Endothelial cell of umbilical vein (primary cell): Measurements from ENCODE around the gene BANK1. TPM values are rescaled to one million over a fixed set of nuclear protein-coding genes. Genes with fewer than 3 reads are reported as not detected.

ENCODE experiments used
- BruUV-seq: library from RNA; stranded (reverse); fragments of 400-500 nt; replicated peaks from 2 replicates; lab custom pipeline; 2021; lab: Mats Ljungman, UMichigan
- CTCF ChIA-PET: fragments of 300-600, 350-600 bp; sonication (Branson Sonifier 250); formaldehyde crosslinking; loops from one replicate; lab custom pipeline; 2021; ENCODE audit warnings: antibody characterized with exemption, inconsistent platforms; lab: Charles Lee
- POLR2A ChIA-PET: fragments of 300-600, 350-600 bp; sonication (Branson Sonifier 250); formaldehyde crosslinking; loops from one replicate; lab custom pipeline; 2021; ENCODE audit warnings: antibody characterized with exemption, inconsistent platforms; lab: Charles Lee
- DNase-seq: peaks from one replicate; pipeline ENCODE4 v3.0.0-alpha.2; 2011; ENCODE audit warnings: low read depth, low spot score
- FAIRE-seq: peaks from 2 replicates; lab custom pipeline; 2011; peaks lifted over from hg19 to GRCh38; lab: Jason Lieb, UNC
- H2AFZ ChIP-seq: 2 replicates; pipeline ENCODE4 v1.6.0; 2012; ENCODE audit warnings: low read depth, low read length, control low read depth, inconsistent platforms
- H3K27ac ChIP-seq: 2 replicates; pipeline ENCODE4 v1.5.1; 2011; ENCODE audit warnings: low read depth, mild to moderate bottlenecking, control low read depth, low read length, moderate library complexity; ENCODE audit not compliant: insufficient read depth
- H3K27me3 ChIP-seq, 2 experiments: 2 replicates each; pipeline versions ENCODE4 v1.6.0 to v1.6.1; 2011; ENCODE audit warnings: low read length in 2 of 2, mixed read lengths in 1 of 2; ENCODE audit not compliant: control insufficient read depth in 2 of 2, insufficient read depth in 2 of 2
- H3K36me3 ChIP-seq, 2 experiments: 2 replicates in 1 of 2; 3 replicates in 1 of 2; pipeline ENCODE4 v1.5.1; 2011; ENCODE audit warnings: low read length in 2 of 2, mild to moderate bottlenecking in 1 of 2, moderate library complexity in 1 of 2; ENCODE audit not compliant: control insufficient read depth in 2 of 2, insufficient read depth in 2 of 2; ENCODE audit errors: extremely low read depth in 1 of 2
- H3K4me1 ChIP-seq: 3 replicates; pipeline ENCODE4 v1.5.1; 2011; ENCODE audit warnings: mild to moderate bottlenecking, low read length; ENCODE audit not compliant: control insufficient read depth, insufficient read depth; ENCODE audit errors: extremely low read depth
- H3K4me2 ChIP-seq: 2 replicates; pipeline ENCODE4 v1.6.1; 2011; ENCODE audit warnings: low read length, control low read depth, mixed read lengths; ENCODE audit not compliant: insufficient read depth
- H3K4me3 ChIP-seq, 3 experiments: fragments of 200-600 bp in 1 of 3; sonication (generic), shearing (Covaris generic) in 1 of 3; replicated peaks in 1 of 3; 2 replicates each; pipeline ENCODE4 v1.5.1; 2011 to 2016; ENCODE audit warnings: control low read depth in 3 of 3, low read length in 3 of 3, mild to moderate bottlenecking in 2 of 3, inconsistent platforms in 1 of 3, low read depth in 1 of 3, moderate library complexity in 1 of 3; ENCODE audit not compliant: insufficient read depth in 1 of 3
- H3K79me2 ChIP-seq: 2 replicates; pipeline ENCODE4 v1.6.0; 2012; ENCODE audit warnings: low read length, inconsistent platforms; ENCODE audit not compliant: control insufficient read depth, insufficient read depth
- H3K9ac ChIP-seq: replicated peaks from 2 replicates; pipeline ENCODE3; 2011; ENCODE audit warnings: low read length, control low read depth; ENCODE audit not compliant: insufficient read depth; ENCODE audit errors: extremely low read depth
- H3K9me1 ChIP-seq: replicated peaks from 3 replicates; pipeline ENCODE4 v1.6.0; 2011; ENCODE audit warnings: mild to moderate bottlenecking, low read length; ENCODE audit not compliant: control insufficient read depth, insufficient read depth; ENCODE audit errors: extremely low read depth
- H3K9me3 ChIP-seq: replicated peaks from 2 replicates; pipeline ENCODE4 v1.5.1; 2012; ENCODE audit warnings: low read length, inconsistent platforms; ENCODE audit not compliant: control insufficient read depth, insufficient read depth
- H4K20me1 ChIP-seq: replicated peaks from 2 replicates; pipeline ENCODE3; 2011; ENCODE audit warnings: mild to moderate bottlenecking, low read length; ENCODE audit not compliant: control insufficient read depth, insufficient read depth; ENCODE audit errors: extremely low read depth
- CTCF ChIP-seq, 2 donors: IDR thresholded peaks; 1 replicate in 1 of 2; 2 replicates in 1 of 2; pipeline ENCODE4 v1.5.1; 2011; ENCODE audit warnings: low read length in 2 of 2, mild to moderate bottlenecking in 2 of 2, moderate library complexity in 2 of 2, control low read depth in 1 of 2, inconsistent platforms in 1 of 2, low read depth in 1 of 2; ENCODE audit not compliant: insufficient read depth in 1 of 2; ENCODE audit errors: extremely low read depth in 1 of 2
- EZH2 ChIP-seq: IDR thresholded peaks from 2 replicates; pipeline ENCODE4 v1.6.1; 2012; ENCODE audit warnings: borderline replicate concordance, low read depth, mild to moderate bottlenecking, moderate library complexity, low read length, inconsistent platforms; ENCODE audit not compliant: severe bottlenecking
- FOS ChIP-seq: IDR thresholded peaks from 2 replicates; pipeline ENCODE4 v1.6.1; 2011; ENCODE audit warnings: mild to moderate bottlenecking, low read length, moderate library complexity, borderline replicate concordance; ENCODE audit not compliant: insufficient read depth
- GATA2 ChIP-seq: IDR thresholded peaks from 2 replicates; pipeline ENCODE4 v1.7.0; 2011; ENCODE audit warnings: low read depth, mild to moderate bottlenecking, moderate library complexity, mixed read lengths, low read length; ENCODE audit not compliant: insufficient read length, insufficient read depth
- JUN ChIP-seq: IDR thresholded peaks from 2 replicates; pipeline ENCODE4 v1.6.1; 2011; ENCODE audit warnings: borderline replicate concordance, low read depth; ENCODE audit not compliant: insufficient read length, insufficient read depth
- MAX ChIP-seq: IDR thresholded peaks from 2 replicates; pipeline ENCODE4 v1.6.1; 2011; ENCODE audit not compliant: insufficient read depth, insufficient read length
- MYC ChIP-seq: IDR thresholded peaks from one replicate; pipeline ENCODE4 v1.6.1; 2011; ENCODE audit warnings: mild to moderate bottlenecking, low read depth, low read length
- POLR2A ChIP-seq: IDR thresholded peaks from 2 replicates; pipeline ENCODE4 v1.6.1; 2012; ENCODE audit warnings: low read depth, mild to moderate bottlenecking, control low read depth, low read length
- POLR2AphosphoS5 ChIP-seq: IDR thresholded peaks from 2 replicates; pipeline ENCODE4 v1.6.1; 2012; ENCODE audit warnings: low read depth, mild to moderate bottlenecking, control low read depth, low read length, moderate library complexity; ENCODE audit not compliant: insufficient read depth
- dilution Hi-C: fragments of 300-500 bp; cut with MboI; formaldehyde crosslinking; loops from one replicate; pipeline ENCODE4 v1.15.0; 2019; ENCODE audit warnings: low sequenced_read_pairs; ENCODE audit not compliant: extremely low pct_ligation_motif_present
- intact Hi-C: fragments of 100-400 bp; cut with micrococcal nuclease; formaldehyde crosslinking; loops from one replicate; pipeline ENCODE4 v1.10.0; 2022
- polyA plus RNA-seq, 4 experiments: library from polyadenylated mRNA; depleted of rRNA in 3 of 4; stranded (reverse) in 3 of 4; unstranded in 1 of 4; fragments of >200 nt; gene quantifications; 2 replicates each; pipeline versions ENCODE4 v1.2.1 to v1.2.3, GENCODE V29; 2011 to 2012; ENCODE audit warnings: missing spikeins in 1 of 4
- total RNA-seq: library from RNA; stranded (reverse); gene quantifications from 2 replicates; pipeline ENCODE4 v1.2.3, GENCODE V29; 2021

The BANK1 gene
- total and polyA plus RNA-seq, 2 donors (not counting 3 experiments of a cell fraction or from before 2014, with no cell fraction given) = 0.29 to 0.32 TPM

- Histone ChIP-seq H3K27ac (no peak overlapping the region), H3K27me3 (no peaks in the 10 kb centered on the region), H4K20me1 (no peaks in the 10 kb centered on the region), H2AFZ (no peak overlapping the region), H3K9ac (no peak overlapping the region), H3K79me2 (no peaks in the 10 kb centered on the region), H3K4me3 (no peak overlapping the region), H3K9me1 (no peaks in the 10 kb centered on the region), H3K4me2 (no peak overlapping the region), H3K36me3 (no peaks in the 10 kb centered on the region), H3K4me1 (no peaks in the 10 kb centered on the region), H3K9me3 (no peaks in the 10 kb centered on the region)
- DNase-seq (no peak), FAIRE-seq (no peak)
- dilution Hi-C loops = no loop called here
- BruUV-seq = no TSS peak
- TF ChIP-seq CTCF (IDR thresholded peaks at IDR 0.05; ENCODE audit: extremely low read depth in 1 of 2, insufficient read depth in 1 of 2, low read depth in 1 of 2, low read length in 2 of 2) = no peak
- no peak for TF ChIP-seq GATA2
- TF ChIP-seq JUN = no peak
- no peak for TF ChIP-seq MAX
- no peak for TF ChIP-seq FOS
- TF ChIP-seq MYC = no peak
- no peak for TF ChIP-seq POLR2A
- TF ChIP-seq POLR2AphosphoS5 = no peak
- TF ChIP-seq EZH2 = no peak
- intact Hi-C loops = no loop called here
- ChIA-PET CTCF (interaction anchor here (1.0 kb wide), 1 partner anchor 1072 kb away, joined by 4 read pairs; no protein-coding TSS in a partner anchor), POLR2A (no interaction called here)
Observed at GRCh38 chr4:102027961-102028360, 237.4 kb downstream of the BANK1 start.
